Measurements from ENCODE around the gene SLC9A3. TPM values are rescaled to one million over a fixed set of nuclear protein-coding genes. Genes with fewer than 3 reads are reported as not detected.
A peak's percentile ranks its signal among the peaks of the same experiment; 100 is the strongest.

The SLC9A3 gene
- total RNA-seq, 4 donors from 2014 or later = 5.9 to 8.2 (median 7.6) TPM

DNA sequence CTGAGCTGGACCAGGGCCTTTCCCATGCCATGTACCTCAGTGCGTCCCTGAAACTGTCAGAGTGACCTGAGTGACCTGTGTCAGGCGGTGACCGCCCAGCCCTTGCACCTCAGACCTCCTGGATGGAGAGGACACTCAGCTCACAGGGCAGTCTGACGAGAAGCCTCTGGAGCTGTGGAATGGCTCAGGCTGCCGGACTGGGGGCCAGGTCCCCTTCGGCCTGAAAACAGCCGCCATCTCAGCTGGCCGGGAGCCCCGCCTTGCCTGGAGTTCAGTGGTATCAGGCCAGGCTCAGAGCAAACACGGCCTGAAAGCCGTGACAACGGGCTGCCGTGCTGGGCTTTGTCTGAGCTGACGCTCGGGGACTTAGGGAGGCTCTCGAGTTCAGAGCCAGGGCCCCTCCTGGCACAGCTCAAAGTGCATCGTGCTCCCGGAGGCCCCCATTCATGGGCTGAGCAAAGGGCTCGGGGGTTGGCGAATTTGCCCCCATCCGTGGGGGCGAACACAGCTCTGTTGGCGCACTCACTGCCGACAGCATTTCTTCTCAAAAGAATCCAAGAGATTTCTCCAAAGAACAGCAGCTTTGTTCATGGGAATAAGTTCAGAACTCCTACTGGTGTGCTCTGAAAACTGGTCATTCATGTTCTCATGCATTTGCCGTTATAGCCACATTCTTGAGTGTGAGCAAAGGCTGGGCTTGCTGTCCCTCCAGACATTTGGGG lies 8.4 kb upstream of the SLC9A3 start:
- Histone ChIP-seq H3K4me1 (peaks cover 14 to 20% of the 10 kb centered on the region in 2 donors), H3K27me3 (peaks cover 11% of the 10 kb centered on the region), H3K9me3 (no peaks in the 10 kb centered on the region), H3K4me3 (replicated peaks in 1 of 3) (no peak overlapping the region), H3K36me3 (no peaks in the 10 kb centered on the region), H3K27ac (no peak overlapping the region)
- TF ChIP-seq, protein P1, sequence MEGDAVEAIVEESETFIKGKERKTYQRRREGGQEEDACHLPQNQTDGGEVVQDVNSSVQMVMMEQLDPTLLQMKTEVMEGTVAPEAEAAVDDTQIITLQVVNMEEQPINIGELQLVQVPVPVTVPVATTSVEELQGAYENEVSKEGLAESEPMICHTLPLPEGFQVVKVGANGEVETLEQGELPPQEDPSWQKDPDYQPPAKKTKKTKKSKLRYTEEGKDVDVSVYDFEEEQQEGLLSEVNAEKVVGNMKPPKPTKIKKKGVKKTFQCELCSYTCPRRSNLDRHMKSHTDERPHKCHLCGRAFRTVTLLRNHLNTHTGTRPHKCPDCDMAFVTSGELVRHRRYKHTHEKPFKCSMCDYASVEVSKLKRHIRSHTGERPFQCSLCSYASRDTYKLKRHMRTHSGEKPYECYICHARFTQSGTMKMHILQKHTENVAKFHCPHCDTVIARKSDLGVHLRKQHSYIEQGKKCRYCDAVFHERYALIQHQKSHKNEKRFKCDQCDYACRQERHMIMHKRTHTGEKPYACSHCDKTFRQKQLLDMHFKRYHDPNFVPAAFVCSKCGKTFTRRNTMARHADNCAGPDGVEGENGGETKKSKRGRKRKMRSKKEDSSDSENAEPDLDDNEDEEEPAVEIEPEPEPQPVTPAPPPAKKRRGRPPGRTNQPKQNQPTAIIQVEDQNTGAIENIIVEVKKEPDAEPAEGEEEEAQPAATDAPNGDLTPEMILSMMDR (IDR thresholded peaks at IDR 0.05) = no peak
- TF ChIP-seq POLR2A (IDR thresholded peaks at IDR 0.05) = no peak
- 52 to 66% methylated on average over 4 to 15 of the region's 25 CpGs for WGBS, 2 donors
- DNase-seq = no peak
- intact Hi-C loops (cut with DNase I) = no loop called here

GRCh38 chr5:531749-532315 lies 7.6 kb upstream of the SLC9A3 start:
- DNase-seq = no peak
- TF ChIP-seq, protein P1 (IDR thresholded peaks at IDR 0.05) = no peak
- TF ChIP-seq POLR2A (IDR thresholded peaks at IDR 0.05) = no peak
- WGBS, 2 donors = 75 to 89% methylated on average over 5 to 13 of the region's 13 CpGs
- intact Hi-C loops (cut with DNase I) = no loop called here
- no peak overlapping the region for H3K4me3 ChIP-seq (replicated peaks in 1 of 3)
- H3K9me3 ChIP-seq = no peaks in the 10 kb centered on the region
- H3K27ac ChIP-seq = peak overlapping the region in 1 of 3 donors; percentile 48
- peaks cover 11% of the 10 kb centered on the region for H3K27me3 ChIP-seq
- H3K36me3 ChIP-seq = no peaks in the 10 kb centered on the region
- H3K4me1 ChIP-seq = peaks cover 14 to 20% of the 10 kb centered on the region in 2 donors

DNA sequence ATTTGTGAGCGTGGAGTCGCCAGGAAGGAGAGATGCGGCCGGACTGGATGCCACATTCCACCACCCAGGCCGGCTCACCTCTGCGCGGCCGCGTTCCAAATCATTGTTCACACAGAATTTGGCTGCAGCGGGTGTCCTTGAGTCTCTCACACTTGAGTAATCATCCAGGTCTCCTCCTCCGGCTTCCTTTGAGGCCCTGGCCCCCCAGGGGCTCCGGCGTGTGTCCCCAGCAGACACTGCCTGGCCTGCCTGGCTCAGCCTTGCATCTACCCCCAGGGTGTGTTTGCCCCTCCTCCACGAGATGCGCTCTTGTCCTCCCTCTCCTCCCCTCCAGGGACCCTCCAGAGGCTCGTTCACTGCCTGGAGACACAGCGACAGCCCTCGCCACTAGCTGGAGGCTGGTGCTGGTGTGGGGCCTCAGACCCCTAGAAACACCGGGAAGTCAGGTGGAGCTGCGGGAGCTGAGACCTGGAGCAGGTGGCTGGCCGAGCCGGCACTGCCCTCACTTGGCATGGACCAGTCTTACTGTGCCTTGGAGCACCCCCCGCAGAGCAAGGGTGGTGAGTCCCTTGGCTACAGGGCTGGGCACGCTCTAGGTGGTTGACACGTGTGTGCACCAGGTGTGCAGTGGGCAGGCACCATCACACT lies 7.0 kb upstream of the SLC9A3 start:
- H3K4me3 ChIP-seq (replicated peaks in 1 of 3) = no peak overlapping the region
- H3K9me3 ChIP-seq = no peaks in the 10 kb centered on the region
- H3K36me3 ChIP-seq = no peaks in the 10 kb centered on the region
- intact Hi-C loops (cut with DNase I) = no loop called here
- peaks cover 14 to 20% of the 10 kb centered on the region in 2 donors for H3K4me1 ChIP-seq
- TF ChIP-seq, protein P1 (IDR thresholded peaks at IDR 0.05) = no peak
- no peak for TF ChIP-seq POLR2A (IDR thresholded peaks at IDR 0.05)
- peak overlapping the region in 1 of 3 donors; percentile 48 for H3K27ac ChIP-seq
- DNase-seq = peak; percentile 84 to 88
- WGBS, 2 donors = 16 to 24% methylated on average over 12 to 24 of the region's 25 CpGs
- peaks cover 11% of the 10 kb centered on the region for H3K27me3 ChIP-seq

- whole genome bisulfite sequencing, 2 donors = 66 to 68% methylated on average over 23 to 24 of the region's 24 CpGs
- Histone ChIP-seq H3K27ac (no peak overlapping the region), H3K9me3 (no peaks in the 10 kb centered on the region), H3K27me3 (peaks cover 16% of the 10 kb centered on the region), H3K4me1 (peaks cover 14 to 20% of the 10 kb centered on the region in 2 donors), H3K4me3 (replicated peaks in 1 of 3) (no peak overlapping the region), H3K36me3 (no peaks in the 10 kb centered on the region)
- TF ChIP-seq, protein P1 (IDR thresholded peaks at IDR 0.05) = no peak
- TF ChIP-seq POLR2A (IDR thresholded peaks at IDR 0.05) = no peak
- intact Hi-C loops (cut with DNase I) = no loop called here
- peak in 1 of 2 donors; percentile 16 for DNase-seq
These were observed 6.0 kb upstream of the SLC9A3 start for GRCh38 chr5:530001-530955.
